ENCODE data around the gene PRPF8.

DNA sequence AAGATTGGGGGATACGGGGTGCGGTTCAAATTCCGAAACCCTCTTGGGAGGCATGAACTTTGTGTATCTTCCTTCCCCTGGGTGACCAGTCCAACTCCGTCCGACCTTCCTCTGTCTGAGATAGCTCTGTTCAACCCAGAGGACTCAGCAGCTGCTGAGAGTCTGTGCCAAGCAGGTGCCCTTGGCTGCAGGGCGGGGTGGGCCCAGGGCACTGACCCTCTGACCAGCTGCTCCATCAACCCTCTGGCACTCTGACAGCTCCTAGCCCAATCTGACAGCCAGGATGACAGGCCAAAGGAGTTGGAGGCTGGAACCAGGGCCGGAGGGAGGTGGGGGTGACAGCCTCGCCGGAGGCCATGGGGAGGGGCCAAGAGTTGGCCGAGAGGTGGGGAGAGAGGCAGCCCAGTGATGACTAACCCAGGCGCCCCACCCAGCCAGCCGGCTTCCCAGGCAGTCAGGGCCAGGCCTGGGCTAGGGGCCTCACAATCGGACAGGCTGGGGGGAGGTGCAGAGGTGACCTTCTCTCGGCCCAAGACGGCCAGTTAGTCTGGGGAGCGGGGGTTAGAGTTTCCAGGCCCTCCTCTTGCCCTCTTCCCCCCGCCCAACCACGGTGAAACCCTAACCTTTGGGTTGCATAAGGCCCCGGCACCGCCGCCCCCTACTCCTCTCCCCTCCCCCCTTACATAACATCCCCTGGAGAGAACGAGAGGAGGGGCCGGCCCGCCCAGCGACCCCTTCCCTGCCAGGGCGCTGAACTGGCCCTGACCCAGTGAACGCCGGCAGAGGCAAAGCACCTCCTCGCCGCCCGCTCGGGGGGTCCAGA, 30.5 kb upstream of the PRPF8 start:
- TF ChIP-seq CTCF (IDR thresholded peaks at IDR 0.05; ENCODE audit: borderline replicate concordance, extremely low read depth, low read length, poor library complexity, severe bottlenecking), result no peak
- TF ChIP-seq EZH2 (IDR thresholded peaks at IDR 0.05; ENCODE audit: borderline replicate concordance, low read depth, low read length, severe bottlenecking), result no peak

Measured in DND-41 (cell line).